HepG2 (cell line): ENCODE results near the gene COX10. TPM values are rescaled to one million over a fixed set of nuclear protein-coding genes. Genes with fewer than 3 reads are reported as not detected.
"Not testable (repeated sequence)": the region's sequence is repeated elsewhere in the genome, so short reads cannot be mapped to it uniquely, and the experiment has no call there.

Experiments
- ATAC-seq: fragments of 200-7000 bp; cut with Tn5 transposase; 3 replicates; pipeline ENCODE4 v1.9.1; 2020; ENCODE audit warnings: mild to moderate bottlenecking, moderate library complexity
- BruUV-seq: library from RNA; stranded (reverse); fragments of 400-500 nt; replicated peaks from 2 replicates; lab custom pipeline; 2021; lab: Mats Ljungman, UMichigan
- CTCF ChIA-PET: fragments of 300-600 bp; formaldehyde crosslinking; extraction: SDS; loops from one replicate; lab custom pipeline; 2021; ENCODE audit warnings: low total read pairs, inconsistent platforms, low intra/inter-chr PET ratio; lab: Yijun Ruan, JAX
- POLR2A ChIA-PET: fragments of 350-600 bp; sonication (Branson Sonifier 250); formaldehyde crosslinking; loops from one replicate; lab custom pipeline; 2020; ENCODE audit warnings: antibody characterized with exemption, inconsistent platforms; lab: Yijun Ruan, JAX
- DNase-seq: peaks from one replicate; pipeline ENCODE4 v3.0.0-alpha.2; 2015; ENCODE audit warnings: low spot score
- FAIRE-seq: peaks from 3 replicates; lab custom pipeline; 2011; peaks lifted over from hg19 to GRCh38; lab: Jason Lieb, UNC
- H2AFZ ChIP-seq: one replicate; pipeline ENCODE4 v1.6.1; 2011; ENCODE audit warnings: low read length, inconsistent platforms
- H3K27ac ChIP-seq: fragments of 300-600 bp; 3 replicates; pipeline ENCODE4 v1.8.0; 2011; ENCODE audit warnings: mixed run types, mild to moderate bottlenecking, mixed read lengths, low read length, inconsistent platforms; ENCODE audit not compliant: insufficient read depth; ENCODE audit errors: extremely low read length
- H3K27me3 ChIP-seq, 2 experiments: fragments of 200-600 bp in 1 of 2; 2 replicates in 1 of 2; 3 replicates in 1 of 2; pipeline versions ENCODE4 v1.6.0 to v1.8.0; 2011; ENCODE audit warnings: low read length in 2 of 2, mild to moderate bottlenecking in 2 of 2, moderate library complexity in 2 of 2, inconsistent platforms in 1 of 2; ENCODE audit not compliant: insufficient read depth in 2 of 2, control insufficient read depth in 1 of 2
- H3K36me3 ChIP-seq, 2 experiments: fragments of 200-600 bp in 1 of 2; replicated peaks in 1 of 2; 2 replicates in 1 of 2; 3 replicates in 1 of 2; pipeline versions ENCODE4 v1.5.1 to v1.8.0; 2011; ENCODE audit warnings: low read length in 2 of 2, inconsistent platforms in 1 of 2; ENCODE audit not compliant: insufficient read depth in 2 of 2, control insufficient read depth in 1 of 2
- H3K4me1 ChIP-seq: 2 replicates; pipeline ENCODE4 v1.5.1; 2012; ENCODE audit warnings: low read length, inconsistent platforms; ENCODE audit not compliant: insufficient read depth
- H3K4me2 ChIP-seq: 2 replicates; pipeline ENCODE4 v1.6.0; 2011; ENCODE audit warnings: low read depth, low read length, inconsistent platforms
- H3K4me3 ChIP-seq, 3 experiments: fragments of 200-600 bp in 1 of 3; sonication (generic), shearing (Covaris generic) in 1 of 3; replicated peaks in 1 of 3; 2 replicates each; pipeline ENCODE4 v1.5.1; 2011 to 2016; ENCODE audit warnings: low read length in 3 of 3, inconsistent platforms in 2 of 3, low read depth in 2 of 3, mild to moderate bottlenecking in 2 of 3, control low read depth in 1 of 3, mixed read lengths in 1 of 3; ENCODE audit not compliant: insufficient read depth in 1 of 3
- H3K79me2 ChIP-seq: one replicate; pipeline ENCODE4 v1.6.1; 2011; ENCODE audit warnings: low read length, inconsistent platforms; ENCODE audit not compliant: insufficient read depth
- H3K9ac ChIP-seq: 2 replicates; pipeline ENCODE4 v1.6.0; 2011; ENCODE audit warnings: mild to moderate bottlenecking, low read depth, low read length, inconsistent platforms; ENCODE audit not compliant: insufficient read depth
- H3K9me3 ChIP-seq: 2 replicates; pipeline ENCODE4 v1.5.1; 2012; ENCODE audit warnings: mild to moderate bottlenecking, low read length
- H4K20me1 ChIP-seq: 2 replicates; pipeline ENCODE4 v1.6.0; 2011; ENCODE audit warnings: inconsistent platforms, mild to moderate bottlenecking, low read length, moderate library complexity; ENCODE audit not compliant: insufficient read depth
- BHLHE40 ChIP-seq: IDR thresholded peaks from 2 replicates; pipeline ENCODE4 v1.6.1; 2011; ENCODE audit warnings: low read length, improper control_type of control experiment
- HNF4G ChIP-seq, 2 experiments: sonication (generic) in 1 of 2; formaldehyde crosslinking in 1 of 2; IDR thresholded peaks; 2 replicates each; pipeline versions ENCODE4 v1.4.0 to v1.6.1; 2011 to 2020; ENCODE audit warnings: borderline replicate concordance in 2 of 2, low read depth in 2 of 2, mild to moderate bottlenecking in 2 of 2, low read length in 1 of 2, missing genetic modification reagents in 1 of 2, moderate library complexity in 1 of 2
- KDM6A ChIP-seq: IDR thresholded peaks from 2 replicates; pipeline ENCODE4 v1.6.1; 2016; ENCODE audit warnings: low read depth
- RBM39 ChIP-seq: fragments of 200-400 bp; formaldehyde crosslinking; IDR thresholded peaks from one replicate; pipeline ENCODE4 v1.6.1; 2018; ENCODE audit warnings: antibody characterized with exemption, mild to moderate bottlenecking, low read depth, low read length; ENCODE audit not compliant: poor library complexity, severe bottlenecking
- ZFAT ChIP-seq: sonication (generic); formaldehyde crosslinking; conservative IDR thresholded peaks from 2 replicates; pipeline ENCODE4 v1.8.1; 2023; ENCODE audit warnings: missing genetic modification reagents, inconsistent platforms
- ZNF326 ChIP-seq: sonication (generic); formaldehyde crosslinking; IDR thresholded peaks from 2 replicates; pipeline ENCODE4 v1.4.0; 2020; ENCODE audit warnings: missing genetic modification reagents, borderline replicate concordance
- ZNF781 ChIP-seq: sonication (generic); formaldehyde crosslinking; IDR thresholded peaks from 2 replicates; pipeline ENCODE4 v1.5.1; 2020; ENCODE audit warnings: borderline replicate concordance, mild to moderate bottlenecking, missing genetic modification reagents; ENCODE audit errors: not compliant biosample characterization
- ZSCAN21 ChIP-seq: sonication (generic); formaldehyde crosslinking; IDR thresholded peaks from 2 replicates; pipeline ENCODE4 v1.8.0; 2022; ENCODE audit warnings: mild to moderate bottlenecking, missing genetic modification reagents, moderate library complexity, borderline replicate concordance
- WGBS: methylation state at CpG from one replicate; pipeline ENCODE4 v1.1.6; 2017; ENCODE audit warnings: low lambda C conversion rate; 5-methylcytosine and 5-hydroxymethylcytosine counted together
- in situ Hi-C: cut with HindIII; loops from 2 replicates; pipeline ENCODE4 v1.10.0; 2017; ENCODE audit warnings: low pct_unique_long_range_greater_than_20kb; ENCODE audit not compliant: extremely low pct_ligation_motif_present
- intact Hi-C: fragments of 100-400 bp; cut with micrococcal nuclease; formaldehyde crosslinking; loops from one replicate; pipeline ENCODE4 v1.10.0; 2022; ENCODE audit not compliant: unreplicated experiment
- polyA plus RNA-seq, 8 experiments: library from polyadenylated mRNA; depleted of rRNA in 3 of 8; stranded (reverse) in 7 of 8; unstranded in 1 of 8; fragments of >200 nt; fragmentation: Illumina TruSeq in 4 of 8; extraction: Trizol in 4 of 8; gene quantifications; 2 replicates each; pipeline versions ENCODE4 v1.2.1 to v1.2.3, GENCODE V29; 2011 to 2016; ENCODE audit warnings: low read depth in 4 of 8, missing spikeins in 1 of 8, mixed read lengths in 1 of 8; ENCODE audit not compliant: insufficient read depth in 1 of 8
- total RNA-seq, 5 experiments: library from RNA; depleted of rRNA; stranded (reverse); fragments of >200 nt; fragmentation: Illumina TruSeq; extraction: Trizol; gene quantifications; 2 replicates each; pipeline ENCODE4 v1.2.3, GENCODE V29; 2016; ENCODE audit warnings: low read depth in 1 of 5
- TF ChIP-seq, protein P1 (sequence below): sonication (generic); formaldehyde crosslinking; IDR thresholded peaks from 2 replicates; pipeline ENCODE4 v1.4.0; 2020; ENCODE audit warnings: missing genetic modification reagents
- TF ChIP-seq, protein P2 (sequence below): sonication (generic); formaldehyde crosslinking; IDR thresholded peaks from 2 replicates; pipeline ENCODE4 v1.5.0; 2020; ENCODE audit warnings: missing genetic modification reagents

The COX10 gene
- total and polyA plus RNA-seq, 2 of the 13 experiments (the other 11 are each of a cell fraction or from before 2014, with no cell fraction given), result 13.9 to 20.1 TPM

DNA sequence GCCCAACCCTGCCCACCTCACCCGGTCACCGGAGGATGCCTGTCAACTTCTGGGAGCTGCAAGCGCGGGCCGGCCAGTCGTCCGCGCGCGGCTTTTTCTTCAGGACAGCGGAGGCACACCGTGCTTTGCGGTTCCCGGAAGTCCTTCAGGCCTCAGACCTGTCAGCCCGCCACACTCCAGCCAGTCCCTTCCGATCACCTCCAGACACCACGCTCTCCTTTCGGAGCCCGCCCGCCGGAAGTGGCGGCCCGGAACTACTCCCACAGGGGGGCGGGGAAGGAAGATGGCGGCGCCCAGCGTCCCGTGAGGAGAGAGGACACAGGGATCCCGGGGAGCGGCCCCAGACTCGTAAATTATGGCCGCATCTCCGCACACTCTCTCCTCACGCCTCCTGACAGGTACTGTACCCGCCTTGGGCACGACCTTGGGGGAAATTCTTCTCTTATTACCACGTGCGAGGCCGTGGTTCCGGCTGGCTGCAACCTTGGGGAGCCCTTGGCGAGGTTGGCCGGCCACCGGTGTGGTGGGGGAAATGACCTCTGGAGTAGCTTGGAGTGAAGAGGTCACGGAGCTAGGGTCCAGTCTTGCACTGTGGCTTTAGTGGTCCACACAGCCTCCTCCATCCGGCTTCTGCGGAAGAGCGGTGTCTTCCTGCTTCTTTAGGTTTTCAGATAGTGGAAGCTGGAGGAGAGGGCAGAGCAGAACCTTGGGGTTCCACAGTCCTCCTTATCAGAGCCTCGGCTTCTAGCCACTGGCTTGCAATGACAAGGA, at the start of gene COX10 (continued):
- TF ChIP-seq ZNF781 (CRISPR knock-in tag) (no peak), HNF4G (IDR thresholded peaks at IDR 0.05; ENCODE audit: borderline replicate concordance, low read depth, low read length) (peak; percentile 5; the same call in 1 of the 2 replicates), HNF4G (CRISPR knock-in tag; IDR thresholded peaks at IDR 0.05; ENCODE audit: borderline replicate concordance, low read depth) (0 out of 2 replicates have a peak, but pooled peaks have one; percentile 25), RBM39 (peak; percentile 84), ZFAT (no peak), BHLHE40 (no peak), ZSCAN21 (CRISPR knock-in tag) (0 out of 2 replicates have a peak, but pooled peaks have one; percentile 75), KDM6A (CRISPR knock-in tag) (no peak), ZNF326 (CRISPR knock-in tag) (no peak)
- TF ChIP-seq, protein P1, sequence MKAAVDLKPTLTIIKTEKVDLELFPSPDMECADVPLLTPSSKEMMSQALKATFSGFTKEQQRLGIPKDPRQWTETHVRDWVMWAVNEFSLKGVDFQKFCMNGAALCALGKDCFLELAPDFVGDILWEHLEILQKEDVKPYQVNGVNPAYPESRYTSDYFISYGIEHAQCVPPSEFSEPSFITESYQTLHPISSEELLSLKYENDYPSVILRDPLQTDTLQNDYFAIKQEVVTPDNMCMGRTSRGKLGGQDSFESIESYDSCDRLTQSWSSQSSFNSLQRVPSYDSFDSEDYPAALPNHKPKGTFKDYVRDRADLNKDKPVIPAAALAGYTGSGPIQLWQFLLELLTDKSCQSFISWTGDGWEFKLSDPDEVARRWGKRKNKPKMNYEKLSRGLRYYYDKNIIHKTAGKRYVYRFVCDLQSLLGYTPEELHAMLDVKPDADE (CRISPR knock-in tag), result no peak
- TF ChIP-seq, protein P2, sequence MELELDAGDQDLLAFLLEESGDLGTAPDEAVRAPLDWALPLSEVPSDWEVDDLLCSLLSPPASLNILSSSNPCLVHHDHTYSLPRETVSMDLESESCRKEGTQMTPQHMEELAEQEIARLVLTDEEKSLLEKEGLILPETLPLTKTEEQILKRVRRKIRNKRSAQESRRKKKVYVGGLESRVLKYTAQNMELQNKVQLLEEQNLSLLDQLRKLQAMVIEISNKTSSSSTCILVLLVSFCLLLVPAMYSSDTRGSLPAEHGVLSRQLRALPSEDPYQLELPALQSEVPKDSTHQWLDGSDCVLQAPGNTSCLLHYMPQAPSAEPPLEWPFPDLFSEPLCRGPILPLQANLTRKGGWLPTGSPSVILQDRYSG, result no peak

DNA sequence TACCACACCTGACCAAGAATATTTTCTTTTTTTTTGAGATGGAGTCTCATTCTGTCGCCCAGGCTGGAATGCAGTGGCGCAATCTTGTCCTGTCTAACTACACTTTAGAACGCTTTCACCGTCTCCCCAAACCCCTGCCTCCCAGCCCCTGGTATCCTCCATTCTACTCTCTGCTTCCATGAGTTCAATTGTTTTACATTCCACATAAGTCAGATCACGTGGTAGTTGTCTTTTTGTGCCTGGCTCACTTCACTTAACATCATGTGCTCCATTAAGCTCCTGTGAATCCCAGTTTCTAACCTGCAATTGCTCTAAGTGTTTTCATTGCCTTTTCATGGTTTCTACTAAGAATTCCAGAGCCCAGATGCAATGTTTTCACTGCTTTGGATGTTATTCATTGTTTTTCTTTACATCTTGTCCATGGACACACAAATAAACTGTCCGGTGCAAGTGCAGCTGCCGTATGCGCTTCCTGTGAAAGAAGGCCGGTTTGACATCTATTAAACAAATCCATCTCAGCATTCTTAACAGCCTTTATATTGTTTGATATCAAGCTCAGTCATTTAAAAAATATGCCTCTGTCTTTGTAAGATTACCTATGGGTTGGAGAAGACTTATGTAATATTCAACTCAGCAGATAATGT, 47.5 kb upstream of the COX10 start:
- H3K4me1 ChIP-seq, H3K4me2 ChIP-seq, BruUV-seq, H3K4me3 ChIP-seq, intact Hi-C loops, DNase-seq, H3K27ac ChIP-seq, H3K9me3 ChIP-seq, H3K79me2 ChIP-seq, H3K27me3 ChIP-seq, CTCF ChIA-PET, H3K36me3 ChIP-seq, H3K9ac ChIP-seq, ATAC-seq, in situ Hi-C loops, H2AFZ ChIP-seq, POLR2A ChIA-PET, H4K20me1 ChIP-seq: not testable (repeated sequence)
- 88% methylated on average over 8 of the region's 9 CpGs for WGBS
- peak; percentile 36 for FAIRE-seq

DNA sequence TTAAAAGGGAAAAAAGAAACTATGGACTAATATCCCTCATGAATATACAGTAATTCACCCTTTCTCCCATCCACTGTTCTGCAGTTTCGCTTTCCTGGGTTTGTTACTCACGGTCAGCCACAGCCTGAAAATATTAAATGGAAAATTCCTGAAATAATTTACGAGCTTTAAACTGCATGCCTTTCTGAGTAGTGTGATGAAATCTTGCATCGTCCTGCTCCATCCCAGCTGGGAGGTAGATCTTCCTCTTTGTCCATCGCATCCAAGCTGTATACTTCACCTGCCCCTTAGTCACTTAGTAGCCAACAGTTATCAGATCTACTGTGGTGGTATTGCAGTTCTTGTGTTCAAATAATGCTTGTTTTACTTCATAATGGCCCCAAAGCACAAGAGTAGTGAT, 39.5 kb upstream of the COX10 start:
- FAIRE-seq, H3K4me3 ChIP-seq, DNase-seq, H3K4me2 ChIP-seq, ATAC-seq, H2AFZ ChIP-seq, BruUV-seq, CTCF ChIA-PET, H3K79me2 ChIP-seq, H3K27me3 ChIP-seq, H3K9me3 ChIP-seq, POLR2A ChIA-PET, H3K27ac ChIP-seq, intact Hi-C loops, H3K9ac ChIP-seq, H4K20me1 ChIP-seq, H3K4me1 ChIP-seq: not testable (repeated sequence)
- WGBS, result 100% methylated on average over 2 of the region's 5 CpGs
- in situ Hi-C loops, result loop anchor here (10.0 kb wide), 1 partner anchor 65 kb away; no protein-coding TSS in a partner anchor
- H3K36me3 ChIP-seq, result peaks cover 3 to 10% of the 10 kb centered on the region in 2 experiments
